ENCODE measurements around the gene SLC30A4.

Gene SLC30A4

GRCh38 chr15:45499426-45499825, 23.1 kb downstream of the SLC30A4 start:
- no peak for DNase-seq

- no peak for DNase-seq
Observed at GRCh38 chr15:45498701-45499100, 23.9 kb downstream of the SLC30A4 start.

- DNase-seq = no peak
Observed at GRCh38 chr15:45497261-45497660, 25.3 kb downstream of the SLC30A4 start.

- DNase-seq = no peak
Observed at GRCh38 chr15:45496658-45497057, 25.9 kb downstream of the SLC30A4 start.

- DNase-seq = no peak
Observed at GRCh38 chr15:45495588-45495987, 27.0 kb downstream of the SLC30A4 start.

- DNase-seq = no peak
Observed at GRCh38 chr15:45489690-45490238, 32.8 kb downstream of the SLC30A4 start.

GRCh38 chr15:45486317-45486716, 36.2 kb downstream of the SLC30A4 start:
- DNase-seq = no peak

- DNase-seq = no peak
Observed at GRCh38 chr15:45481135-45481534, 41.4 kb downstream of the SLC30A4 start.

- no peak for DNase-seq
Observed at GRCh38 chr15:45476410-45476809, 46.1 kb downstream of the SLC30A4 start.

- DNase-seq = no peak
Observed at GRCh38 chr15:45474799-45475198, 47.8 kb downstream of the SLC30A4 start.

GRCh38 chr15:45473068-45473467, 49.5 kb downstream of the SLC30A4 start:
- no peak for DNase-seq

GRCh38 chr15:45471151-45471550, 51.4 kb downstream of the SLC30A4 start:
- no peak for DNase-seq

- no peak for DNase-seq
Observed at GRCh38 chr15:45469441-45469840, 53.1 kb downstream of the SLC30A4 start.

- DNase-seq = no peak
Observed at GRCh38 chr15:45469027-45469426, 53.5 kb downstream of the SLC30A4 start.

- DNase-seq = no peak
Observed at GRCh38 chr15:45468294-45468693, 54.3 kb downstream of the SLC30A4 start.

GRCh38 chr15:45458746-45459403, 63.7 kb downstream of the SLC30A4 start:
- peak; percentile 66 to 82 for DNase-seq

GRCh38 chr15:45457641-45458539, 64.7 kb downstream of the SLC30A4 start:
- peak; percentile 71 to 91 for DNase-seq

- DNase-seq = no peak
Observed at GRCh38 chr15:45457220-45457619, 65.3 kb downstream of the SLC30A4 start.

- DNase-seq = peak; percentile 57 to 68
Observed at GRCh38 chr15:45456212-45457106, 66.1 kb downstream of the SLC30A4 start.

- peak; percentile 67 to 71 for DNase-seq
Observed at GRCh38 chr15:45454814-45455213, 67.7 kb downstream of the SLC30A4 start.

GRCh38 chr15:45451265-45451664, 71.3 kb downstream of the SLC30A4 start:
- no peak for DNase-seq

- no peak for DNase-seq
Observed at GRCh38 chr15:45449916-45450867, 72.4 kb downstream of the SLC30A4 start.

Measured in activated CD4-positive, alpha-beta T cell treated with anti-CD3 and anti-CD28 coated beads for 4 hours (primary cell).